ENCODE data around the gene DECR2. TPM values are rescaled to one million over a fixed set of nuclear protein-coding genes. Genes with fewer than 3 reads are reported as not detected.

Gene DECR2, protein sequence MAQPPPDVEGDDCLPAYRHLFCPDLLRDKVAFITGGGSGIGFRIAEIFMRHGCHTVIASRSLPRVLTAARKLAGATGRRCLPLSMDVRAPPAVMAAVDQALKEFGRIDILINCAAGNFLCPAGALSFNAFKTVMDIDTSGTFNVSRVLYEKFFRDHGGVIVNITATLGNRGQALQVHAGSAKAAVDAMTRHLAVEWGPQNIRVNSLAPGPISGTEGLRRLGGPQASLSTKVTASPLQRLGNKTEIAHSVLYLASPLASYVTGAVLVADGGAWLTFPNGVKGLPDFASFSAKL
- total RNA-seq = 10 to 100 TPM; 16.9 to 19.1 (median 17.8) TPM

DNA sequence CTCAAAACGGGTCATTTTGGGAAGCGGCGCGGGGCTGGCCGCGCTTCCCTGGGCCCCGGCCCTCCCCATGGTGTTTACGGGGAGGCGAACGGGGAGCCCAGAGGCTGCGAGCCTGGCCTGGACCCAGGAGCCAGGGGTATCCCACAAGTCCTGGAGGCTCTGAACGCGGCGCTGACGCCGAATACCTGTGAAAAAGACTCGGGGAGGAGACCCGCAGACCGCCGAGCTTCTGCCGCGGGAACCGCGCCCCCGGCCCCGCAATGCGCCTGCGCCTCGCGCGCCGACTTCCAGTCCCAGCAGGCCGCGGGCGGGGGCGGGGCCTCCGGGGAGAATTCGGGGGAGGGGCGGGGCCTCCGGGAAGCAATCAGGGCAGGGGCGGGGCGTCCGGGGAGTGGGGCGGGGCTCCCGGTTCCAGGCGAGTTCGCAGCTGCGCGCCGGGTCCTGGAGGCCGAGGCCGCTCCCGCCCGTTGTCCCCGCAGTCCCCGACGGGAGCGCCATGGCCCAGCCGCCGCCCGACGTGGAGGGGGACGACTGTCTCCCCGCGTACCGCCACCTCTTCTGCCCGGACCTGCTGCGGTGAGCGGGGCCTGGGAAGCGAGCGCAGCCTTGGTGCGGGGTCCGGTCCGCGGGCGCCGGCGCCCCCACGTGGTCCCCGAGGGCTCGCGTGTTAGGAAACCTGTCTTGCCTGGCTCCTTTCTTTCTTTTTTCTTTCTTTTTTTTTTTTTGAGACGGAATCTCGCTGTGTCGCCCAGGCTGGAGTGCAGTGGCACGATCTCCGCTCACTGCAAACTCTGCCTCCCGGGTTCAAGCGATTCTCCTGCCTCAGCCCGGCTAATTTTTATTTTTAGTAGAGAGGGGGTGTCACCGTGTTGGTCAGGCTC lies at the start of gene DECR2:
Gene DECR2, plus strand, starts transcription at position 418 of the 881 bp plus-strand sequence. Its CDS starts 79 bp downstream, at position 497.
- peak within 1 kb of the TSS; percentile 86 for H3K4me3 Mint-ChIP-seq
- H3K9me3 Mint-ChIP-seq = no peaks in the 10 kb centered on the region
- ATAC-seq (peak; percentile 85 to 88), DNase-seq (peak; percentile 99)
- no peaks in the 10 kb centered on the region for H3K36me3 Mint-ChIP-seq (ENCODE audit: insufficient read depth)
- peaks cover 16% of the 10 kb centered on the region for H3K4me1 Mint-ChIP-seq (ENCODE audit: low read depth)
- H3K27me3 Mint-ChIP-seq (ENCODE audit: low read depth) = no peaks in the 10 kb centered on the region

DNA sequence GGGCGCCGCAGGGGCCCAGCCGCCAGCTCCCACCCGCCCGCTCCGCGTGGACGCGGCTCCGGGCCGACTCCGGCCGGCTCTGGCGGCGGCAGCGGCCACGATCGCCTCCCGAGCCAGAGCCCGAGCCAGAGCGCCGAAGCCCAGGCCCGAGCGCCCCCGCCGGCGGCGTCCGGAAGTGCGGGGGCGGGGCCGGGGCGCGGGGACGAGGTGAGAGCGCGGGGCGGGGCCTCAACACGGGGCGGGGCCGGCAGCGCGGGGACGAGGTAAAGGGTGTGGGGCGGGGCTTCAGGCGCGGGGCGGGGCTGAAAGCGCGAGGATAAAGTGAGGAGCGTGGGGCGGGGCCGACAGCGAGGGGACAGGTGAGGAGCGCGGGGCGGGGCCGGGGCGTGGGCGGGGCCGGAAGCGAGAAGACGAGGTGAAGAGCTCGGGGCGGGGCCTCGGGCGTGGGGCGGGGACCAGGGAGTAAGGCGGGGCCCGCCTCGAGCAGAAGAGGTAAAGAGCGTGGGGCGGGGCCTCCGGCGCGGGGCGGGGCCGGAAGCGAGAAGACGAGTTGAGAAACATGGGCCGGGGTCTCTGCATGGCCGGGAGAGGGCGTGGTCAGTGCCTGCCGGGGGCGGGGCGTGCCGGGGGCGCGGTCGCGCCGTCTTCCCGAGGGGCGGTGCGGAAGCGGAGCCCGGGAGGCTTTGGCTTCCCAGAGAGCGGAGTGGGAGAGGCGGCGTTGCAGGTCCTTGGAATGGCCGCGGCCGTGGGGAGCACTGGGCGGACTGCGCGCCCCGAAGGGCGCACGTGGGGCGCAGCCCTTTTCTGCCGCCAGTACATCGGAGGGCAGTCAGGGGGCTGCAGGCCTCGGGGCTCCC lies 48.9 kb upstream of the DECR2 start, which contains the start of gene AXIN1:
Gene AXIN1, minus strand, starts transcription at position 177 of the 857 bp plus-strand sequence. CDS start 5,698 bp downstream, outside the sequence.
- peaks cover 57% of the 10 kb centered on the region for H3K4me1 Mint-ChIP-seq (ENCODE audit: low read depth)
- H3K27me3 Mint-ChIP-seq (ENCODE audit: low read depth) = no peaks in the 10 kb centered on the region
- H3K4me3 Mint-ChIP-seq = peak within 1 kb of the TSS; percentile 87
- ATAC-seq (peak; percentile 80 to 84), DNase-seq (peak; percentile 100)
- no peaks in the 10 kb centered on the region for H3K9me3 Mint-ChIP-seq
- peaks cover 7% of the 10 kb centered on the region for H3K36me3 Mint-ChIP-seq (ENCODE audit: insufficient read depth)

GRCh38 chr16:353404-354290 lies 48.0 kb upstream of the DECR2 start:
- no peaks in the 10 kb centered on the region for H3K27me3 Mint-ChIP-seq (ENCODE audit: low read depth)
- H3K9me3 Mint-ChIP-seq = no peaks in the 10 kb centered on the region
- H3K4me1 Mint-ChIP-seq (ENCODE audit: low read depth) = peaks cover 48% of the 10 kb centered on the region
- no peak for ATAC-seq
- no peak for DNase-seq
- peaks cover 7% of the 10 kb centered on the region for H3K36me3 Mint-ChIP-seq (ENCODE audit: insufficient read depth)
- peak overlapping the region; percentile 70 for H3K4me3 Mint-ChIP-seq

DNA sequence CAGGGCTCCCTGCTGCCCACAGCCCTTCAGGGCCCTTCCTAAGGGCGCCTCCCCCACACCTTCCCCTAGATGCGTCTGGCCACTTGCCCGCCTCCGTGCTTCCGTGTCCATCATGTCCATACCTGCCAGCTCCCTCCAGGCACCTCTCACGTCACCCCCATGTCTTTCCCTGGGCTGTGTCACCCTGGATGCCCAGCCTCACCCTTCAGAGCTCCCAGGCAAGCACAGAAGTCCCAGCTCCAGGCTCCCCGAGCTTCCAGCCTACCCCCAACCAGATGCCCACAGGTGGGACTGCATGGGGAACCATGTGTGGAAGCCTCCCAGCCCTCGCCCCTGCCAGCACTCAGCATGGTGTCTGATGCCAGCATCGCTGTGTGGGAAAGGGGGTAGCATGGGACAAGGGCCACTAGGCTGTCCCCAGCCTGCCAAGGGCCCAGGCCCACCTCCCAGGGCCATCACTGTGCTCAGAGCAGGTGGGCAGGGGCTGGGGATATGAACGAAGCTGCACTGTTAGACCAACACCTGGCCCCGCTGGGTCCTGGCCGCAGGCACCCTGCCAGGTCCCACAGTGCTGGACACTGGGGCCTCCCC lies 47.3 kb upstream of the DECR2 start:
- peaks cover 7% of the 10 kb centered on the region for H3K36me3 Mint-ChIP-seq (ENCODE audit: insufficient read depth)
- H3K27me3 Mint-ChIP-seq (ENCODE audit: low read depth) = no peaks in the 10 kb centered on the region
- peaks cover 44% of the 10 kb centered on the region for H3K4me1 Mint-ChIP-seq (ENCODE audit: low read depth)
- no peak for ATAC-seq
- H3K4me3 Mint-ChIP-seq = peak overlapping the region; percentile 70
- no peaks in the 10 kb centered on the region for H3K9me3 Mint-ChIP-seq
- no peak for DNase-seq

DNA sequence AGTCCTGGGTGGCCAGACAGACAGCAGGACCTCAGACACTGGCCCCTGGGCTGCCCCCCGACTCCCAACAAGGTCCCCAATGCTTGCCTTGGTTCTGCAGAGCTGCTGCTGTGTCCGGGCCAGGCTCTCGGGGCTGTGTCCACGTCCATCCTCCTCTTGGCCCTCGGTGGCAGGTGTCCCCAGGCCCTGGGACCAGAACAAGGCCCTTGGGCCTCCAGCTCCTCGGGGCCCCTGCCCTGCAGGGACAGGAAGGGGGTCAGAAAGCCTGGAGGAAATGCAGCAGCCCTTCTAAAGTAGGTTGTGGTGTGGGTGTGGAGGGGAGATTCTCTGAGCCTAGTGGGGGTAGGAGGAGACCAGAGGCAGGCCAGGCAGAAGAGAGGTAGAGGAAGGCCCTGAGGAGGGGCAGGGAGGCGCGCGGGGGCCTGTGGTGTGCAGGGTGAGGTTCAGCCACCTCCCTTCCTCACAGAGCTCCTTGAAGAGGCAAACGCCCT lies 46.7 kb upstream of the DECR2 start:
- Mint-ChIP-seq H3K4me1 (ENCODE audit: low read depth) (peaks cover 38% of the 10 kb centered on the region), H3K9me3 (no peaks in the 10 kb centered on the region), H3K36me3 (ENCODE audit: insufficient read depth) (peaks cover 4% of the 10 kb centered on the region), H3K27me3 (ENCODE audit: low read depth) (no peaks in the 10 kb centered on the region), H3K4me3 (peak overlapping the region; percentile 69)
- no peak for ATAC-seq
- DNase-seq = no peak

DNA sequence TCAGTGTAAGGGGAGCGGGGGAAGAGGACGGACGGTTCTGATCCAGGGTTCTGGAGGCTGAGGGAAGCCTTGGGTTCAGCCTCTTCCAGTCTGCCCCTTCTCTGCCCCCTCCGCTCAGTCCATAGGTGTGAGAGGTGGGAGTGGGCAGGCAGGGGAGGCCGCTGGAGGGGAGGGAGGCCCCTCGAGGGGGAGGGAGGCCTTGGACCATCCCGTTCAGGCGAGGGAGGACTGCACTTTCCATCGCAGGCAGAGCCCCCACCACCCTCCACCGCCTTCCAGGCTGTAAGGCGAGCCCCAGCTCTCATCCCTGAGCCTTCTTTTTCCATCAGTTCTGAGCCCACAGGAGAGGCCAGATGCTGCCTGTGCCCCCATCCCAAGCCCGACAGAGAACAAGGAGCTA lies 44.9 kb upstream of the DECR2 start:
- DNase-seq (no peak), ATAC-seq (no peak)
- Mint-ChIP-seq H3K36me3 (ENCODE audit: insufficient read depth) (no peaks in the 10 kb centered on the region), H3K9me3 (no peaks in the 10 kb centered on the region), H3K4me3 (no peak overlapping the region), H3K4me1 (ENCODE audit: low read depth) (peaks cover 26% of the 10 kb centered on the region), H3K27me3 (ENCODE audit: low read depth) (no peaks in the 10 kb centered on the region)

DNA sequence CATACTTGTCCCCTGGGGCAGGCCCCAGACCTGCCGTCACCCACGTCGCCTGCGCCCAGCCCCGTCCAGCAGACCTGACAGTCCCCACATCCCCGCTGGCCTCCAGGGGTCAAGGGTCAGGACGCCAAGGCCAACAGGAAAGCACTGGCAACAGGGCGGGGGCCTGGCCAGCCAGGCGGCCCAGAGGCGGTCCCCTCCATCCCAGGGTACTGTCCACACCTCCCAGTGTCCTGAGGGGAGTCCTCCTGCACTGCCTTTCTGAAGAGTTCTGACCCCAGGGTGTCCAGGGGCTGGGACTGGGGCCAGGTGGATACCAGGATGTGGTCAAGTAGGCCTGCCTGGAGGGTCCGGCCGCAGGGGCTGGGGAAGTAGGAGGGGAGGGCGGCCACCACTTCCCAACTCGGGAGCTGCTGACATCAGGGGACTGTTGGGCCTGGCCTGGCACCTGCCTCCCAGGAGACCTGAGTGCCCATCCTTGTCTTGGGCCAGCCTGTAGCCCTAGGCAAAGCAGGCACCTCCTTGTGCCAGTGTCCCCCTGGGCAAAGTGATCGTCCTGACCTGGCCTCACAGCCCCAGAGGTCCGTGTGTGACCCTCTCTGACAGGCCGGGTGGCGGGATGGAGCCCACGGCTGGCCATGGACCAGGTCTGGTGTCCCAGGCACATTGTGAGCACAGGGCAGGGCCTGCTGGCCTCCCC lies 42.5 kb upstream of the DECR2 start:
- H3K9me3 Mint-ChIP-seq = no peaks in the 10 kb centered on the region
- H3K36me3 Mint-ChIP-seq (ENCODE audit: insufficient read depth) = no peaks in the 10 kb centered on the region
- ATAC-seq (no peak), DNase-seq (no peak)
- peaks cover 21% of the 10 kb centered on the region for H3K4me1 Mint-ChIP-seq (ENCODE audit: low read depth)
- peaks cover 7% of the 10 kb centered on the region for H3K27me3 Mint-ChIP-seq (ENCODE audit: low read depth)
- H3K4me3 Mint-ChIP-seq = no peak overlapping the region

DNA sequence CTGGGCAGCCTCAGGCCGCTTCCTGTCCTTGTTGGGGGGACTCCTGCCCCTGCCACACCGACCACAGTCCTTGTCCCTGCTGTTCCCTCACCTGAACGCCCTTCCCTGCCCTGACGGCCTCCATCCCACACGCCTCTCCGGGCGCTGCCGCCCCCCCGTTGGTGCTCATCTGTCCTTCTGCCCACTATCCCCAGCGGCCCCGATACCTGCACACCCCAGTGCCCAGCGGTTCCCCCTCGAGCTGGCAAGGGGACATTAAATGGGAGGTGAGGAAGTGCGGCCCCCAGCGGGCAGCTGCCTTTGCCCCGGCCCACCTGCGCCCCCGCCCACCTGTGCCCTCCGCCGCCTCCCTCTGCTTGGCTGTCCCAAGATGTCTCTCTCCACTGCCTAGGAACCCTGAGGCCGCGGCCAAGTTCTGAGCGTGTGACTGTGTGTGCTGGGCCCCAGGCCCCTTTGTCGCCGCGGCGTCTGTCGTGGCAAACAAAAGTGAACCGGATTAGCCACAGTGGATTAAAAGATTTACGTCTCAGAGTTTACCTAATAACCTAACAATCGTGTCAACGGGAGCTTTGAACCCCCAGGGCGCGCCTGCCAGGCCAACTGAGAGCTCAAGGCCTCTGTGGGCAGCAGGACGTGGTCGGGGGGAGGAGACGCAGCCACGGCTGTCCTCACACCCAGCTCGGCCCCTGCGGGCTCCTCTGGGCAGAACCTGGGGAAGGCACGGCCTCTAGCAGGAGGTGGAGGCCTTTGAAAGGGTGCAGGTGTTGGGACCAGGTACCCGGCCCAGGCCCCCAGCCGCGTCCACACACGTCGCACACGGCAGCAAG lies 41.6 kb upstream of the DECR2 start:
- Mint-ChIP-seq H3K9me3 (no peaks in the 10 kb centered on the region), H3K4me3 (no peak overlapping the region), H3K27me3 (ENCODE audit: low read depth) (peaks cover 8% of the 10 kb centered on the region), H3K4me1 (ENCODE audit: low read depth) (peaks cover 13% of the 10 kb centered on the region), H3K36me3 (ENCODE audit: insufficient read depth) (no peaks in the 10 kb centered on the region)
- no peak for DNase-seq
- no peak for ATAC-seq

DNA sequence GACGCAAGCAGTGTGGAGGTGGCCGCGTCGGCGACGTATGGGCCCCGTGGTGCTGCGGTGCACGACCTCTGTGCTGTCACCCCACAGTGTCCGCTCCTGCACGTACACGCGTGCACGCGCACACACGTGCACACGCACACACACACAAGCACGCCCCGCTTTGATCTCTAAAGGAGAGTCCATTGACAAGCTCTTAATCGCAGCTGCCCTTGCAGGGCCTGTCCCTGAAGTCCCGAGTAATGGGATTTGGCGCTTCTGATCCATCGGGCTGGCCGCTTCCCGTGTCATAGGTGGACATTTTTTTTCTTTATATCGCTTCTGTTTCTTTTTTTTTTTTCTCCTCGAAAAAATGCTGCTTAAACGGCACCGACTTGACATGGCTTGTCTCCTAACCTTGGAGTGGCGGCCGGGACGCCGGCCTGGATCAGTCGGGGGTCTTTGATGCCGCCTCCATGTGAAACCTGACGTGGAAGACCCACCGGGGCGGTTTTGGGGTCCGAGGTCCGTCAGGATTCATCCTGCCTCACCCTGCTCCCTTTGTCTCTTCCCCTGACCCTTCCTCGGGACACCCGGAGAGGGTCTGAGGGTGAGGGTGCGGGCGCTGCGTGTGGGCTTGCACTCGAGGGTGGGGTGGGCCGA lies 40.9 kb upstream of the DECR2 start:
- Mint-ChIP-seq H3K4me1 (ENCODE audit: low read depth) (peaks cover 6% of the 10 kb centered on the region), H3K9me3 (no peaks in the 10 kb centered on the region), H3K36me3 (ENCODE audit: insufficient read depth) (no peaks in the 10 kb centered on the region), H3K27me3 (ENCODE audit: low read depth) (peaks cover 8% of the 10 kb centered on the region), H3K4me3 (no peak overlapping the region)
- no peak for DNase-seq
- no peak for ATAC-seq

GRCh38 chr16:361341-361871 lies 40.3 kb upstream of the DECR2 start:
- Mint-ChIP-seq H3K36me3 (ENCODE audit: insufficient read depth) (no peaks in the 10 kb centered on the region), H3K27me3 (ENCODE audit: low read depth) (peaks cover 8% of the 10 kb centered on the region), H3K4me1 (ENCODE audit: low read depth) (peaks cover 4% of the 10 kb centered on the region), H3K9me3 (no peaks in the 10 kb centered on the region), H3K4me3 (no peak overlapping the region)
- ATAC-seq (no peak), DNase-seq (no peak)

DNA sequence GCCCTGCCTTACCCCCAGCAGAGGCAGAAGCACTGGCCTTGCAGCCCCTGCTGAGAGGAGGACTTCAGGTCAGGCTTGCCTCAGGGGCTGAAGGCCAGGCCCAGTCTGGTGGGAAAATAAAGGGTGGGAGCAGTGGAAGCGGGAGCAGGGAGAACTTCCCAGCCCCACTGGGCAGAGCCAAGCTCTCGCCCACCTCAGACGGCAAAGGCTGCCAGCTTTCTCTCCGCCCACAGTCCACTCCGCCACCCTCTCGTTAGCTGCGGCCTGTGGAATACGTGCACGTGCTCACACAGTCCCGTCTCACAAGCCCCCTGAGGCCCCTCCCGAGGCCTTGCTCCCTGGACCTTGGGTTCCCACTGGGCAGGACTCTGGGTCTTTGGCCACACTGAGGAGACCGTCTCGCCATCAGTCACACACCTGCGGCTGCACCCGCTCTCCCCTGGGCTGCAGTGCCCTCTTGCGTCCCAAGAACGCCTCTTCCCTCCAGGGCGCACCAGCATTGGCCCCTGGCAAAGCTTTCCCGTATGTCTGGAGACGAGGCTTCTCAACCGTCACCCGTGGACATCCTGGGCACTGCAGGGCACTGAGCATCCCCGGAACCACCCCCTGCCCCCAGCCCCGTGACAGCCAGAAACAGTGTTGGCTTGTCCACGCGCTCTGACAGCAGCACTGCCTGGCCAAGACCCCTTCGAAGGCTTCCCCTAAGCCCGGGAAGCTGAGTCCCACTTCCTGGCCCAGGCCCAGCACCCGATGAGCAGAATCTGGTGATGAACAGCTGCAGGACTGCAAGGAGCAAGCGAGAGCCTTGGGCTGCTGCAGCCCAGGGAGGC lies 39.6 kb upstream of the DECR2 start:
- DNase-seq = peak; percentile 70
- Mint-ChIP-seq H3K27me3 (ENCODE audit: low read depth) (peaks cover 8% of the 10 kb centered on the region), H3K4me1 (ENCODE audit: low read depth) (peaks cover 2% of the 10 kb centered on the region), H3K4me3 (no peak overlapping the region), H3K36me3 (ENCODE audit: insufficient read depth) (peaks cover 5% of the 10 kb centered on the region), H3K9me3 (no peaks in the 10 kb centered on the region)
- peak; percentile 94 to 95 for ATAC-seq
